Occipital lobe (tissue), 2 donors: ENCODE data around the gene HEATR5B. TPM values are rescaled to one million over a fixed set of nuclear protein-coding genes. Genes with fewer than 3 reads are reported as not detected.
"Not testable (repeated sequence)": the region's sequence is repeated elsewhere in the genome, so short reads cannot be mapped to it uniquely, and the experiment has no call there.

Experiments used
- DNase-seq: peaks from one replicate; lab custom pipeline; 2025; lab: John Stamatoyannopoulos, UW
- total RNA-seq: library from RNA; depleted of rRNA; stranded (reverse); fragments of >200 nt; gene quantifications from one replicate; pipeline ENCODE4 v1.2.3, GENCODE V29; 2014

HEATR5B gene
- total RNA-seq, 1 donor from 2014 or later: 126 TPM

GRCh38 chr2:36982467-36982866 is 101.7 kb downstream of the HEATR5B start:
- DNase-seq: no peak

GRCh38 chr2:36981911-36982310 is 102.3 kb downstream of the HEATR5B start:
- DNase-seq: no peak

- not testable (repeated sequence) for DNase-seq
These were observed 105.2 kb downstream of the HEATR5B start for GRCh38 chr2:36979007-36979406.

GRCh38 chr2:36976065-36976464 is 108.1 kb downstream of the HEATR5B start:
- no peak for DNase-seq

DNA sequence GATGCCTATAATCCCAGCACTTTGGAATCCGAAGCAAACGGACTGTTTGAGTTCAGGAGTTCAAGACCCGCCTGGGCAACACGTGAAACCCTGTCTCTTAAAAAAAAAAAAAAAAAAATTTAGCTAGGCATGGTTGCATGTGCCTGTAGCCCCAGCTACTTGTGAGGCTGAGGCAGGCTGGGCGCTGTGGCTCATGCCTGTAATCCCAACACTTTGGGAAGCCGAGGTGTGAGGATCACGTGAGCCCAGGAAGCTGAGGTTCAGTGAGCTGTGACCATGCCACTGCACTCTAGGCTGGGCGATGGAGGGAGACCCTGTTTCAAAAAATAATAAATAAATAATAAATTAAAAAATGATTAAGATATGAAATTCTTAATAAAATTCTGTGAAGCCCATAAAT is 108.9 kb downstream of the HEATR5B start:
- DNase-seq: no peak

- no peak for DNase-seq
These were observed 110.9 kb downstream of the HEATR5B start for GRCh38 chr2:36973320-36973719.

GRCh38 chr2:36971990-36972389 is 112.2 kb downstream of the HEATR5B start:
- no peak for DNase-seq

DNA sequence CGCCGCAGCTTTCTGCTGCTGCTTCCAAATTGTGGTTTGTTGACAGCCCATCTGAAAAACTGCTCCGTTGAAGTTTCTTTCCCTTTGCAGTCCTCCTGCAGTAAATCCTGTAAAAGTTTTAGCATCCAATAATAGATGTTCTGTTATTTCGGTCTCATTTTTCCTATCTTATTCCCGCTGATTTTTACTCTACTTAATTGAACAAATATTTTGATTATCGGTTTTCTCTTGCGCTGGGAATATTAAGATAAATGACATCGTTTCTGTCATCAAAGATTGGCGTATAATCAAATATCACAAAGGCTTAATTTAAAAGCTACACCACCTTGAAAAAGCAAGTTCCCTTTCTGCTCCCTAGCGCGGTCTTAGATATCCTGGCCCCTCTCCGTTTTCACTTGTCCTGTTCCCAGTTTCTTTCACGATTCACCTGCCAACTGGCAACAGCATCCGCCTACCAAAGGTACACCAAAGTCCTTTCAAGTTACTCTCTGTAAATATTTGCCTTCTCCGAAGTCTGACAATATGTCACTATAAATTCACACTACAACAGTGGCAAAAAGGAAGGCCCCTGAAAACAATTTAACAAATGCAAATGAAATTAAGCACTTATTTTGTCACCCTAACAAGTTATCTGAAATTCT is 116.8 kb downstream of the HEATR5B start:
- DNase-seq: no peak

DNA sequence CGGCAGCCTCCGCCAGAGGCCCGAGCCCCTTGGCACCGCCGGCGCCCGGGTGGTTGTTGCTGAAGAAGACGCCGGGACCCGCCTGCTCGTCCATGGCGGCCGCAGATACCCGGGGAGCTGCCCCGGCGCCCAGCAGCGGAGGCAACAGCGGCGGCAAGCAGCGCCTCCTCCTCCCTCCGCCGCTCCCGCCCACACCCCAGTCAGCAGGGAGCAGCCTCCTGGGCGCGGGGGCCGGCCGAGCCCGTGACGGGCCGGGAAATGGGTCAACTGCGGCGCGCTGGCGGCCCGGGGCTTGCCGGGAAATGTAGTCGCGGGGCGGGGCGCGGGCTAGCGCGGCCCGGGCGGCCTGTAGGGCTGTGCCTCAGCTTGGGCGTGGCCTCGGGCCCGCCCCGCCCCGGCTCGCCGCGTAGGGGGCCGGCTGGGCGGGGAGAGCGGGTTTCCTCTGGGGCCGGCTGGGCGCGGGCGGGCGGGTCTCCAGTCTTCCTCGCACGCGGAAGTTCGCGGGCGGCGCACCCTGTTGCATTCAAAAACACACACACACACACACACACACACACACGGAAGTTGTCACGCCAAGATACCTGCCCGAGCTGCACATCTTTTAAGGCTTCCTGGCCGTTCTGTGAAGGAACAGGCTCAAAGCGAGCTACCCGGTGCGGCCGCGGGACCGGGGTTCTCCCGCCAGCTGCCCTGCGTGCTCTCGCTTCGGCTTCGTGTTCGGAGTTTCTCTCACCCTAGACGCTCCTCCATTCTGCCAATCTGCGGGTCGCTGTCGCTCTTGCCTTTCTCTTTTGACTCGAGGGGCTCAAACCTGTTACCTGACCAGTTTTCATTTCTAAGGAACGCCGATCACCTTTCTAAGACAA is 117.6 kb downstream of the HEATR5B start, which contains the start of gene STRN:
TSS of gene STRN (minus strand) at position 167 of the 866 bp plus-strand sequence. CDS start at position 94, 73 bp downstream.
- DNase-seq: peak; percentile 97

- no peak for DNase-seq
These were observed 118.3 kb downstream of the HEATR5B start for GRCh38 chr2:36965751-36966369.

GRCh38 chr2:36965206-36965605 is 119.0 kb downstream of the HEATR5B start:
- no peak for DNase-seq

DNA sequence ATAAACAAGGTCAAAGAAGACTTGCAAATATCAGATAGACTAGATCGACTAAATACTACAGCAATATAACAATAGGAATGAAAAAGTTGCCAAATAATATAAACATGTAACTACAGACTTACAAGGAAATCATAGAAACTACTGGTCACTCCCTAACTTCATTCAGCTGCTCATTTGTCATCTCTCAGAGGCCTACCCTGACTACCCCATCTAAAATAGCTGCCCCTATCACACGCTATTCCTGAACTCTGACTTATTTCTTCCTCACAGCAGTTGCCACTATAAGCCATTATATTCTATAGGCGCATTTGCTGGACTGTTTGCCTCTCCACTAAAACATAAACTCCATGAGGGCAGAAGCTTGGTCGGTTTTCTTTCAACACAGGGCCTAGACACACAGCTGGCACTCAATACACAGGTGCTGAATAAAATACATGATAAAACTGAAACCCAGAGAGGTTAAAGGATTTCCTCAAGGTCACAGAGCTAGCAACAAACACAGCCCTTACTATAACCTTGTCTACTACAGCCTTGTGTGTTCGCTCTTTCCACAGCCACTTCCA is 119.6 kb downstream of the HEATR5B start:
- DNase-seq: no peak

DNA sequence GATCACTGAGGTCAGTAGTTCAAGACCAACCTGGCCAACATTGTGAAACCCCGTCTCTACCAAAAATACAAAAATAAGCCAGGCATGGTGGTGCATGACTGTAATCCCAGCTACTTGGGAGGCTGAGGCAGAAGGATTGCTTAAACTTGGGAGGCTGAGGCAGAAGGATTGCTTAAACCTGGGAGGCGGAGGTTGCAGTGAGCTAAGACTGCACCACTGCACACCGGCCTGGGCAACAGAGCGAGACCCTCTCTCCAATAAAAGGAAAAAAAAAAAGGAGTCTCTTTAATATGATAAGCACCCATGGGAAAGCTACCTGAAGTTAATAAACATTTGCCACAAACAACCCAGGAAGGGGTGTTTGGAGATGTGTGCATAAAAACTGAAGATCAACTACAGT is 120.4 kb downstream of the HEATR5B start:
- no peak for DNase-seq

GRCh38 chr2:36963106-36963505 is 121.1 kb downstream of the HEATR5B start:
- DNase-seq: no peak

GRCh38 chr2:36960773-36961172 is 123.4 kb downstream of the HEATR5B start:
- DNase-seq: no peak

GRCh38 chr2:36960005-36960675 is 124.0 kb downstream of the HEATR5B start:
- DNase-seq: no peak

DNA sequence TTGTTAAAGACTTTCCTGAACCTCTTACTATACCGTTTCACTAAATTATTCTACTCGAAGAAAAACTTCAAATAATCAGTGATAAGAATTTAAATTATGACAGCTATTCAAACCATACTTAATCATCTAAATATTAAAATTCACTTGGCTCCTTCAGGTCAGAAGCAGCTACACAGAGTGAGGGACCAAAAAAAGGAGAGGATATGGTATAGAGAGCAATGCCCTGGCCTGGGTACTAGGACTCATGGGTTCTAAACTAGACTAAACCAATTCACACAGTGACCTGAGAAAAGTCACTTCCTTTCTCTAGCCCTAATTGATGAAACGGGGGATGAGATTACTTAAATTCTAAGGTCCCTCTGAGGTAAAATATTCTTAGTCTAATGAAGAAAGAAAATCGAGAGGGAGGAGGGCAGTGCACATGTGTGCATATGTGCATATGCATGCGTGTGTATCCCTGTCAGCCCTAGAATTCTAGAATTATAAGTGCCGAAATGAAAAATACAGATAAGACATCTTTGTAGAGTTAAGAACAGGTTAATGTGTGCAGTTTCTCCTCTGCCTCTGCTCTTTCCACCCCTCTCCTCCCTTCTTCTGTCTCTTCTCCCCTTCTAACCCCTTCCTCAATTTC is 129.1 kb downstream of the HEATR5B start:
- DNase-seq: no peak

DNA sequence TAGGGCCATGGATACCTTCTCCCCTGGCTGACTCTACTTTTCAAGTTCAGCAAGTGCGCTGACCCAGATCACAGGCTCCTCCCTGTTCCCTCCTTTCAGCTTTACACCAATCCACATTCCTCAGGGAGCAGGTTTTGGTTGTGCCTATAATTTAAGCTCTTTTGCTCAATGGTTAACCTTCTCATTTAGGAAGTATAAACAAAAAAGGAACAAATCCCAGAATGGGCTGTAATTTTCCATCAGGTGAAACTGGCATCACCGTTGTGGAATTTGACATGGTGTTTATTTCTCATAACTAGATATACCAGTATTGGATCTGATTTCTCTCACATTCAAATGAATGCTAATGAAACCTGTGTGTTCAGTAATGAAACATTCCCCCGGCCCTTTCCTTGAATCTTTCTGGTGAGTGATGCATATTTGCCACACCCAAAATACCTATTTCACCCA is 131.4 kb downstream of the HEATR5B start:
- DNase-seq: no peak

- no peak for DNase-seq
These were observed 132.6 kb downstream of the HEATR5B start for GRCh38 chr2:36951574-36951973.

DNA sequence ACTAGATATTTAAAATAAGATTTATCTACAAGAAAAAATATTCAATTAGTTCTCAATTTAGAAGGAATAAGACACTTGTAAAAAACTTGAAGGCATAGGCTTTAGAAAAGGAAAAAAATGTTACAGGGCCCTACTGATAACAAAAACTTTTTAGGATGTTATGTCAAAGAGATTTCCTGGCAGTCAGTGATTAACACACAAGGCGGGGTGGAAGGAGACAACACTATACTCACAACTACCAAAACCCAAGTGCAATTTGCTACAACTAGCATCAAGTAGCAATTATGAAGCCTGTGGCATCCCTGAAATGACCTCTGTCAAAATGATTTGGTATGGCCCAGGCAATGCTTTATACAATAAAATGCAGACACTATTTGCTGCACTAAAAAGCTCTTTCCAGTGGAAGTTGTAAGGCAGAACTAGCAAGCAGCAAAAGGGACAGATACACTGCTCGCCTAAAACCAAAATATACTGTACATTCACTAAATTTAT is 133.1 kb downstream of the HEATR5B start:
- no peak for DNase-seq

DNA sequence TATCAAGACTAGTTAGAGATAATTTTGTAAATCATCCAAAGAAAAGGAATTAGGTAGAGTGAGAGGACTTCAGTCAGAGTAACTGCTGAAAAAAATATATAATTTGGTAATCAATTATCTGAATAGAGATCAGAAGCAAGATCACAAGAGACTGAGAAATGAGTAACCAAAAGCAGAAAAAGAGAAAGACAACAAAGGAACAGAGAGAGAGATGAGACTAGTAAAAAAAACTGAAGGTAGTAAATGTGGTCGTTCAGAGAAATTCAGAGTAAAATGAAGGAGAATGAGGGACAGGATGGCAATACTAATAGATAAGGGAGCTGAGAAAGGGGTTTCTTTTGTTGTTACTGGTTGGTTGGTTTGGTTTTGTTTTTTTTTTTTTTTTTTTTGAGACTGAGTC is 134.3 kb downstream of the HEATR5B start:
- no peak for DNase-seq
